ENCODE results near the gene PCSK6.

Gene PCSK6

GRCh38 chr15:101394654-101395053 is 94.9 kb downstream of the PCSK6 start:
- POLR2A ChIA-PET, result no interaction called here
- CTCF ChIA-PET, result interaction anchor here (1.6 kb wide), 1 partner anchor 247 kb away, joined by 3 read pairs; no protein-coding TSS in a partner anchor
- no peak for DNase-seq (ENCODE audit: low read depth, low spot score)
- H3K4me3 ChIP-seq (ENCODE audit: low read depth, low read length), result no peak overlapping the region
- no peak for TF ChIP-seq CTCF (IDR thresholded peaks at IDR 0.05; ENCODE audit: insufficient read depth, low read length, missing control alignments)

GRCh38 chr15:101394056-101394630 is 95.4 kb downstream of the PCSK6 start:
- POLR2A ChIA-PET, result no interaction called here
- H3K4me3 ChIP-seq (ENCODE audit: low read depth, low read length), result no peak overlapping the region
- no peak for TF ChIP-seq CTCF (IDR thresholded peaks at IDR 0.05; ENCODE audit: insufficient read depth, low read length, missing control alignments)
- CTCF ChIA-PET, result no interaction called here
- no peak for DNase-seq (ENCODE audit: low read depth, low spot score)

GRCh38 chr15:101393172-101393571 is 96.3 kb downstream of the PCSK6 start:
- TF ChIP-seq CTCF (IDR thresholded peaks at IDR 0.05; ENCODE audit: insufficient read depth, low read length, missing control alignments), result no peak
- CTCF ChIA-PET, result no interaction called here
- DNase-seq (ENCODE audit: low read depth, low spot score), result no peak
- POLR2A ChIA-PET, result no interaction called here
- H3K4me3 ChIP-seq (ENCODE audit: low read depth, low read length), result no peak overlapping the region

GRCh38 chr15:101391981-101392640 is 97.4 kb downstream of the PCSK6 start:
- no peak overlapping the region for H3K4me3 ChIP-seq (ENCODE audit: low read depth, low read length)
- ChIA-PET CTCF (interaction anchor here (0.7 to 1.1 kb wide), 2 partner anchors 10 to 250 kb away, joined by 3 read pairs; no protein-coding TSS in a partner anchor), POLR2A (no interaction called here)
- TF ChIP-seq CTCF (IDR thresholded peaks at IDR 0.05; ENCODE audit: insufficient read depth, low read length, missing control alignments), result no peak
- DNase-seq (ENCODE audit: low read depth, low spot score), result no peak

GRCh38 chr15:101391431-101391830 is 98.1 kb downstream of the PCSK6 start:
- no peak for TF ChIP-seq CTCF (IDR thresholded peaks at IDR 0.05; ENCODE audit: insufficient read depth, low read length, missing control alignments)
- DNase-seq (ENCODE audit: low read depth, low spot score), result no peak
- ChIA-PET CTCF (interaction anchor here (1.1 kb wide), 1 partner anchor 250 kb away, joined by 3 read pairs; no protein-coding TSS in a partner anchor), POLR2A (no interaction called here)
- no peak overlapping the region for H3K4me3 ChIP-seq (ENCODE audit: low read depth, low read length)

- H3K4me3 ChIP-seq (ENCODE audit: low read depth, low read length), result no peak overlapping the region
- POLR2A ChIA-PET, result no interaction called here
- CTCF ChIA-PET, result no interaction called here
- no peak for DNase-seq (ENCODE audit: low read depth, low spot score)
- TF ChIP-seq CTCF (IDR thresholded peaks at IDR 0.05; ENCODE audit: insufficient read depth, low read length, missing control alignments), result no peak
Observed at GRCh38 chr15:101390462-101390861, 99.0 kb downstream of the PCSK6 start.

Data from AG04449 (cell line).